SK-N-SH treated with all-trans-retinoic acid at 6 μM for 48 hours (cell line): ENCODE data around the gene DOCK1.

ENCODE experiments used
- ARNTL ChIP-seq: fragments of 450-650 bp; formaldehyde crosslinking; IDR thresholded peaks from 2 replicates; pipeline ENCODE4 v1.5.0; 2020; ENCODE audit warnings: low read depth, mild to moderate bottlenecking, moderate library complexity, borderline replicate concordance
- BACH2 ChIP-seq: fragments of 250-450 bp; sonication (Bioruptor Pico); IDR thresholded peaks from 2 replicates; pipeline ENCODE4 v1.9.0; 2021; ENCODE audit warnings: mild to moderate bottlenecking, borderline replicate concordance
- CSDC2 ChIP-seq: fragments of 250-450 bp; sonication (Bioruptor Pico); IDR thresholded peaks from 2 replicates; pipeline ENCODE4 v1.5.0; 2020; ENCODE audit warnings: mild to moderate bottlenecking, moderate library complexity
- ESRRG ChIP-seq: fragments of 250-450 bp; sonication (Bioruptor Pico); IDR thresholded peaks from 2 replicates; pipeline ENCODE4 v1.6.1; 2021; ENCODE audit warnings: mild to moderate bottlenecking
- ISL1 ChIP-seq: fragments of 250-450 bp; sonication (Bioruptor Pico); IDR thresholded peaks from 2 replicates; pipeline ENCODE4 v2.1.2; 2022; ENCODE audit warnings: mild to moderate bottlenecking, moderate library complexity
- OSR1 ChIP-seq: fragments of 250-450 bp; sonication (Bioruptor Pico); IDR thresholded peaks from 2 replicates; pipeline ENCODE4 v1.8.0; 2022; ENCODE audit warnings: moderate library complexity, mild to moderate bottlenecking, inconsistent platforms
- PPARA ChIP-seq: fragments of 250-450 bp; sonication (Bioruptor Pico); IDR thresholded peaks from 2 replicates; pipeline ENCODE4 v1.5.0; 2020; ENCODE audit warnings: mild to moderate bottlenecking, borderline replicate concordance
- ZC3H10 ChIP-seq: fragments of 250-450 bp; sonication (Bioruptor Pico); IDR thresholded peaks from 2 replicates; pipeline ENCODE4 v1.5.1; 2021; ENCODE audit warnings: mild to moderate bottlenecking, moderate library complexity
- ZFP30 ChIP-seq: fragments of 450-650 bp; formaldehyde crosslinking; IDR thresholded peaks from 2 replicates; pipeline ENCODE4 v1.5.0; 2022; ENCODE audit warnings: mild to moderate bottlenecking, moderate library complexity
- ZNF565 ChIP-seq: fragments of 450-650 bp; formaldehyde crosslinking; conservative IDR thresholded peaks from 2 replicates; pipeline ENCODE4 v1.5.0; 2020; ENCODE audit warnings: low read depth, mild to moderate bottlenecking, moderate library complexity
- TF ChIP-seq, protein P1 (sequence below): fragments of 250-450 bp; sonication (Bioruptor Pico); IDR thresholded peaks from 2 replicates; pipeline ENCODE4 v1.5.1; 2021; ENCODE audit warnings: mild to moderate bottlenecking, moderate library complexity
- TF ChIP-seq, protein P2 (sequence below): fragments of 250-450 bp; sonication (Bioruptor Pico); IDR thresholded peaks from 2 replicates; pipeline ENCODE4 v1.8.0; 2020; ENCODE audit warnings: mild to moderate bottlenecking, moderate library complexity, borderline replicate concordance
- TF ChIP-seq, protein P3 (sequence below): fragments of 250-450 bp; sonication (Bioruptor Pico); IDR thresholded peaks from 2 replicates; pipeline ENCODE4 v1.5.1; 2020; ENCODE audit warnings: low read depth, mild to moderate bottlenecking, moderate library complexity
- TF ChIP-seq, protein P4 (sequence below): fragments of 250-450 bp; sonication (Bioruptor Pico); IDR thresholded peaks from 2 replicates; pipeline ENCODE4 v1.5.0; 2020; ENCODE audit warnings: mild to moderate bottlenecking, moderate library complexity

DNA sequence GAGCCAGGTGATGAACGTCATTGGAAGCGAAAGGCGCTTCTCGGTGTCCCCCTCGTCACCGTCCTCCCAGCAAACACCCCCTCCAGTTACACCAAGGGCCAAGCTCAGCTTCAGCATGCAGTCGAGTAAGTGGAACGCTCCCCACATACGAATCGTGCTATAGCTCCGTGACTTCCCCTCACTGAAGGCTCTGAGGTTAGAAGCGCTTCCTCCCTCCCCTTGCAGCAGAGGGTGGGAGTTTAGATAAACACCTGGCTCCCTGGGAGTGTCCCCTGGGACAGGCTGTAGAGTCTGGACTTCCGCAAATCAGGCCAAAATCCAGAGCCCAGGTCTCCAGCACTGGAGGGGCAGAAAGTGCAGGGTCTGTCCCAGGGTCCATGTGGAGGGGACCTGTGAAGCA is 538.9 kb downstream of the DOCK1 start:
- no peak for TF ChIP-seq ZC3H10 (CRISPR knock-in tag)
- no peak for TF ChIP-seq ARNTL (CRISPR knock-in tag)
- TF ChIP-seq CSDC2: no peak
- no peak for TF ChIP-seq ZFP30 (CRISPR knock-in tag)
- TF ChIP-seq, protein P1, sequence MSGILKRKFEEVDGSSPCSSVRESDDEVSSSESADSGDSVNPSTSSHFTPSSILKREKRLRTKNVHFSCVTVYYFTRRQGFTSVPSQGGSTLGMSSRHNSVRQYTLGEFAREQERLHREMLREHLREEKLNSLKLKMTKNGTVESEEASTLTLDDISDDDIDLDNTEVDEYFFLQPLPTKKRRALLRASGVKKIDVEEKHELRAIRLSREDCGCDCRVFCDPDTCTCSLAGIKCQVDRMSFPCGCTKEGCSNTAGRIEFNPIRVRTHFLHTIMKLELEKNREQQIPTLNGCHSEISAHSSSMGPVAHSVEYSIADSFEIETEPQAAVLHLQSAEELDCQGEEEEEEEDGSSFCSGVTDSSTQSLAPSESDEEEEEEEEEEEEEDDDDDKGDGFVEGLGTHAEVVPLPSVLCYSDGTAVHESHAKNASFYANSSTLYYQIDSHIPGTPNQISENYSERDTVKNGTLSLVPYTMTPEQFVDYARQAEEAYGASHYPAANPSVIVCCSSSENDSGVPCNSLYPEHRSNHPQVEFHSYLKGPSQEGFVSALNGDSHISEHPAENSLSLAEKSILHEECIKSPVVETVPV (CRISPR knock-in tag): no peak
- TF ChIP-seq BACH2 (CRISPR knock-in tag): no peak
- no peak for TF ChIP-seq ESRRG (CRISPR knock-in tag)
- no peak for TF ChIP-seq PPARA (CRISPR knock-in tag)
- no peak for TF ChIP-seq ZNF565 (CRISPR knock-in tag)
- TF ChIP-seq, protein P2, sequence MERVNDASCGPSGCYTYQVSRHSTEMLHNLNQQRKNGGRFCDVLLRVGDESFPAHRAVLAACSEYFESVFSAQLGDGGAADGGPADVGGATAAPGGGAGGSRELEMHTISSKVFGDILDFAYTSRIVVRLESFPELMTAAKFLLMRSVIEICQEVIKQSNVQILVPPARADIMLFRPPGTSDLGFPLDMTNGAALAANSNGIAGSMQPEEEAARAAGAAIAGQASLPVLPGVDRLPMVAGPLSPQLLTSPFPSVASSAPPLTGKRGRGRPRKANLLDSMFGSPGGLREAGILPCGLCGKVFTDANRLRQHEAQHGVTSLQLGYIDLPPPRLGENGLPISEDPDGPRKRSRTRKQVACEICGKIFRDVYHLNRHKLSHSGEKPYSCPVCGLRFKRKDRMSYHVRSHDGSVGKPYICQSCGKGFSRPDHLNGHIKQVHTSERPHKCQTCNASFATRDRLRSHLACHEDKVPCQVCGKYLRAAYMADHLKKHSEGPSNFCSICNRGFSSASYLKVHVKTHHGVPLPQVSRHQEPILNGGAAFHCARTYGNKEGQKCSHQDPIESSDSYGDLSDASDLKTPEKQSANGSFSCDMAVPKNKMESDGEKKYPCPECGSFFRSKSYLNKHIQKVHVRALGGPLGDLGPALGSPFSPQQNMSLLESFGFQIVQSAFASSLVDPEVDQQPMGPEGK (CRISPR knock-in tag): no peak
- TF ChIP-seq, protein P3, sequence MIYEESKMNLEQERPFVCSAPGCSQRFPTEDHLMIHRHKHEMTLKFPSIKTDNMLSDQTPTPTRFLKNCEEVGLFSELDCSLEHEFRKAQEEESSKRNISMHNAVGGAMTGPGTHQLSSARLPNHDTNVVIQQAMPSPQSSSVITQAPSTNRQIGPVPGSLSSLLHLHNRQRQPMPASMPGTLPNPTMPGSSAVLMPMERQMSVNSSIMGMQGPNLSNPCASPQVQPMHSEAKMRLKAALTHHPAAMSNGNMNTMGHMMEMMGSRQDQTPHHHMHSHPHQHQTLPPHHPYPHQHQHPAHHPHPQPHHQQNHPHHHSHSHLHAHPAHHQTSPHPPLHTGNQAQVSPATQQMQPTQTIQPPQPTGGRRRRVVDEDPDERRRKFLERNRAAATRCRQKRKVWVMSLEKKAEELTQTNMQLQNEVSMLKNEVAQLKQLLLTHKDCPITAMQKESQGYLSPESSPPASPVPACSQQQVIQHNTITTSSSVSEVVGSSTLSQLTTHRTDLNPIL (CRISPR knock-in tag): no peak
- no peak for TF ChIP-seq OSR1 (CRISPR knock-in tag)
- TF ChIP-seq, protein P4, sequence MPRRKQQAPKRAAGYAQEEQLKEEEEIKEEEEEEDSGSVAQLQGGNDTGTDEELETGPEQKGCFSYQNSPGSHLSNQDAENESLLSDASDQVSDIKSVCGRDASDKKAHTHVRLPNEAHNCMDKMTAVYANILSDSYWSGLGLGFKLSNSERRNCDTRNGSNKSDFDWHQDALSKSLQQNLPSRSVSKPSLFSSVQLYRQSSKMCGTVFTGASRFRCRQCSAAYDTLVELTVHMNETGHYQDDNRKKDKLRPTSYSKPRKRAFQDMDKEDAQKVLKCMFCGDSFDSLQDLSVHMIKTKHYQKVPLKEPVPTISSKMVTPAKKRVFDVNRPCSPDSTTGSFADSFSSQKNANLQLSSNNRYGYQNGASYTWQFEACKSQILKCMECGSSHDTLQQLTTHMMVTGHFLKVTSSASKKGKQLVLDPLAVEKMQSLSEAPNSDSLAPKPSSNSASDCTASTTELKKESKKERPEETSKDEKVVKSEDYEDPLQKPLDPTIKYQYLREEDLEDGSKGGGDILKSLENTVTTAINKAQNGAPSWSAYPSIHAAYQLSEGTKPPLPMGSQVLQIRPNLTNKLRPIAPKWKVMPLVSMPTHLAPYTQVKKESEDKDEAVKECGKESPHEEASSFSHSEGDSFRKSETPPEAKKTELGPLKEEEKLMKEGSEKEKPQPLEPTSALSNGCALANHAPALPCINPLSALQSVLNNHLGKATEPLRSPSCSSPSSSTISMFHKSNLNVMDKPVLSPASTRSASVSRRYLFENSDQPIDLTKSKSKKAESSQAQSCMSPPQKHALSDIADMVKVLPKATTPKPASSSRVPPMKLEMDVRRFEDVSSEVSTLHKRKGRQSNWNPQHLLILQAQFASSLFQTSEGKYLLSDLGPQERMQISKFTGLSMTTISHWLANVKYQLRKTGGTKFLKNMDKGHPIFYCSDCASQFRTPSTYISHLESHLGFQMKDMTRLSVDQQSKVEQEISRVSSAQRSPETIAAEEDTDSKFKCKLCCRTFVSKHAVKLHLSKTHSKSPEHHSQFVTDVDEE: no peak
- no peak for TF ChIP-seq ISL1
